IMR-90 (cell line): Measurements from ENCODE around the gene FAM20A. TPM values are rescaled to one million over a fixed set of nuclear protein-coding genes. Genes with fewer than 3 reads are reported as not detected.

Source experiments
- ATAC-seq: fragments of 200-7000 bp; cut with Tn5 transposase; 2 replicates; pipeline ENCODE4 v1.9.1; 2020; ENCODE audit warnings: low read depth, mild to moderate bottlenecking, moderate library complexity
- BruUV-seq: library from RNA; stranded (reverse); fragments of 400-500 nt; replicated peaks from 2 replicates; lab custom pipeline; 2021; lab: Mats Ljungman, UMichigan
- CTCF ChIA-PET: fragments of 300-600 bp; formaldehyde crosslinking; extraction: SDS; loops from one replicate; lab custom pipeline; 2021; ENCODE audit warnings: antibody characterized with exemption; lab: Yijun Ruan, JAX
- POLR2A ChIA-PET: fragments of 300-600 bp; sonication (Branson Sonifier 250); formaldehyde crosslinking; loops from one replicate; lab custom pipeline; 2022; ENCODE audit warnings: antibody characterized with exemption; ENCODE audit not compliant: unreplicated experiment; lab: Charles Lee
- DNase-seq: peaks from one replicate; pipeline ENCODE4 v3.0.0; 2013
- H2AFZ ChIP-seq: replicated peaks from 2 replicates; pipeline ENCODE3; 2013; ENCODE audit warnings: low read length, mild to moderate bottlenecking; ENCODE audit not compliant: poor library complexity
- H2AK5ac ChIP-seq: 2 replicates; pipeline ENCODE4 v1.6.1; 2013; ENCODE audit warnings: low read depth, low read length, inconsistent platforms
- H2AK9ac ChIP-seq: replicated peaks from 2 replicates; pipeline ENCODE3; 2013; ENCODE audit warnings: mild to moderate bottlenecking, low read depth, low read length, moderate library complexity; ENCODE audit not compliant: poor library complexity
- H2BK120ac ChIP-seq: 2 replicates; pipeline ENCODE4 v1.6.1; 2013; ENCODE audit warnings: low read depth, low read length, inconsistent platforms
- H2BK15ac ChIP-seq: 3 replicates; pipeline ENCODE4 v1.6.1; 2013; ENCODE audit warnings: low read depth, low read length, inconsistent platforms
- H2BK20ac ChIP-seq: 2 replicates; pipeline ENCODE4 v1.6.1; 2013; ENCODE audit warnings: low read depth, mild to moderate bottlenecking, inconsistent platforms, low read length, moderate library complexity
- H2BK5ac ChIP-seq: 2 replicates; pipeline ENCODE4 v1.6.1; 2013; ENCODE audit warnings: mild to moderate bottlenecking, low read depth, low read length, inconsistent platforms; ENCODE audit not compliant: poor library complexity, severe bottlenecking
- H3K14ac ChIP-seq: replicated peaks from 2 replicates; pipeline ENCODE4 v1.6.1; 2013; ENCODE audit warnings: low read depth, low read length, inconsistent platforms
- H3K18ac ChIP-seq: 2 replicates; pipeline ENCODE4 v1.6.1; 2013; ENCODE audit warnings: low read depth, low read length, control low read depth
- H3K23ac ChIP-seq: 2 replicates; pipeline ENCODE4 v1.6.1; 2013; ENCODE audit warnings: low read depth, low read length, inconsistent platforms
- H3K27ac ChIP-seq: 2 replicates; pipeline ENCODE4 v1.5.1; 2013; ENCODE audit warnings: mild to moderate bottlenecking, control low read depth, low read length; ENCODE audit not compliant: insufficient read depth
- H3K27me3 ChIP-seq: 2 replicates; pipeline ENCODE4 v1.6.1; 2013; ENCODE audit warnings: low read length; ENCODE audit not compliant: control insufficient read depth, insufficient read depth
- H3K36me3 ChIP-seq: 2 replicates; pipeline ENCODE4 v1.6.1; 2013; ENCODE audit warnings: low read length, mixed read lengths; ENCODE audit not compliant: control insufficient read depth, insufficient read depth
- H3K4ac ChIP-seq: 2 replicates; pipeline ENCODE4 v1.6.1; 2013; ENCODE audit warnings: low read depth, low read length, inconsistent platforms
- H3K4me1 ChIP-seq: 2 replicates; pipeline ENCODE4 v1.6.1; 2013; ENCODE audit warnings: low read length, mixed read lengths; ENCODE audit not compliant: control insufficient read depth, insufficient read depth
- H3K4me2 ChIP-seq: 2 replicates; pipeline ENCODE4 v1.6.1; 2013; ENCODE audit warnings: low read depth, mild to moderate bottlenecking, control low read depth, low read length, moderate library complexity
- H3K4me3 ChIP-seq: 2 replicates; pipeline ENCODE4 v1.5.1; 2013; ENCODE audit warnings: low read depth, mild to moderate bottlenecking, control low read depth, low read length, moderate library complexity; ENCODE audit not compliant: insufficient read depth
- H3K56ac ChIP-seq: 2 replicates; pipeline ENCODE4 v1.6.1; 2013; ENCODE audit warnings: low read length, inconsistent platforms; ENCODE audit not compliant: insufficient read depth; ENCODE audit errors: extremely low read depth
- H3K79me1 ChIP-seq, 2 experiments: 2 replicates each; pipeline ENCODE4 v1.6.1; 2013; ENCODE audit warnings: low read length in 2 of 2, inconsistent platforms in 1 of 2, low read depth in 1 of 2
- H3K9ac ChIP-seq: 2 replicates; pipeline ENCODE4 v1.6.1; 2013; ENCODE audit warnings: low read depth, low read length, control low read depth
- H3K9me1 ChIP-seq: 2 replicates; pipeline ENCODE4 v1.6.1; 2013; ENCODE audit warnings: low read length, inconsistent platforms; ENCODE audit not compliant: insufficient read depth
- H3K9me3 ChIP-seq: 2 replicates; pipeline ENCODE4 v1.6.1; 2013; ENCODE audit warnings: low read length; ENCODE audit not compliant: control insufficient read depth, insufficient read depth
- H4K20me1 ChIP-seq: 2 replicates; pipeline ENCODE4 v1.6.1; 2013; ENCODE audit warnings: low read length, inconsistent platforms; ENCODE audit not compliant: insufficient read depth
- H4K5ac ChIP-seq: 2 replicates; pipeline ENCODE4 v1.6.1; 2013; ENCODE audit warnings: mild to moderate bottlenecking, low read depth, low read length, control low read depth
- H4K8ac ChIP-seq, 2 experiments: 2 replicates each; pipeline ENCODE4 v1.6.1; 2013; ENCODE audit warnings: low read depth in 2 of 2, low read length in 2 of 2, control low read depth in 1 of 2, inconsistent platforms in 1 of 2
- H4K91ac ChIP-seq: 2 replicates; pipeline ENCODE4 v1.6.1; 2013; ENCODE audit warnings: low read depth, low read length, inconsistent platforms; ENCODE audit not compliant: insufficient read depth
- MAZ ChIP-seq: IDR thresholded peaks from 2 replicates; pipeline ENCODE4 v1.6.1; 2012; ENCODE audit warnings: low read depth, mild to moderate bottlenecking, low read length, improper control_type of control experiment, moderate library complexity, borderline replicate concordance
- MXI1 ChIP-seq: IDR thresholded peaks from 2 replicates; pipeline ENCODE4 v1.6.1; 2012; ENCODE audit warnings: low read depth, mild to moderate bottlenecking, low read length, moderate library complexity, borderline replicate concordance
- NFE2L2 ChIP-seq: fragments of 150-350 bp; IDR thresholded peaks from 2 replicates; pipeline ENCODE4 v1.6.1; 2016; ENCODE audit warnings: low read depth, mild to moderate bottlenecking, low read length
- RAD21 ChIP-seq: IDR thresholded peaks from 2 replicates; pipeline ENCODE4 v1.6.1; 2012; ENCODE audit warnings: low read length, improper control_type of control experiment
- SMC3 ChIP-seq: fragments of 150-350 bp; IDR thresholded peaks from 2 replicates; pipeline ENCODE4 v1.6.1; 2016; ENCODE audit warnings: low read depth, mild to moderate bottlenecking, antibody characterized with exemption, low read length, moderate library complexity
- WGBS, 2 experiments: methylation state at CpG; one replicate each; pipeline versions ENCODE4 v1.1.5 to v1.1.7; 2013; ENCODE audit warnings: missing lambda C conversion rate in 2 of 2; ENCODE audit not compliant: insufficient read length in 1 of 2; ENCODE audit errors: extremely low coverage in 2 of 2; 5-methylcytosine and 5-hydroxymethylcytosine counted together
- dilution Hi-C: fragments of 300-500 bp; cut with HindIII; formaldehyde crosslinking; loops from one replicate; pipeline ENCODE4 v1.14.3; 2018; ENCODE audit warnings: low sequenced_read_pairs; ENCODE audit not compliant: unreplicated experiment
- in situ Hi-C: fragments of 300-500 bp; cut with MboI; formaldehyde crosslinking; loops from 3 replicates; pipeline ENCODE4 v1.14.3; 2019; ENCODE audit warnings: low sequenced_read_pairs, inconsistent platforms, mixed read lengths
- intact Hi-C: fragments of 100-400 bp; cut with micrococcal nuclease; formaldehyde crosslinking; loops from 2 replicates; pipeline ENCODE4 v1.10.0; 2022
- polyA plus RNA-seq, 3 experiments: library from polyadenylated mRNA; depleted of rRNA; stranded (reverse); fragments of >200 nt; gene quantifications; 2 replicates each; pipeline ENCODE4 v1.2.3, GENCODE V29; 2012; ENCODE audit warnings: low replicate concordance in 1 of 3
- total RNA-seq: library from RNA; depleted of rRNA; stranded (reverse); fragments of >200 nt; gene quantifications from 2 replicates; pipeline ENCODE4 v1.2.3, GENCODE V29; 2012
- TF ChIP-seq, protein P1 (sequence below): fragments of 150-350 bp; IDR thresholded peaks from 2 replicates; pipeline ENCODE4 v1.6.1; 2016; ENCODE audit warnings: low read depth, mild to moderate bottlenecking, low read length, moderate library complexity, borderline replicate concordance

The FAM20A gene
- total and polyA plus RNA-seq, 2 of the 4 experiments (the other 2 are of a cell fraction) = not detected

DNA sequence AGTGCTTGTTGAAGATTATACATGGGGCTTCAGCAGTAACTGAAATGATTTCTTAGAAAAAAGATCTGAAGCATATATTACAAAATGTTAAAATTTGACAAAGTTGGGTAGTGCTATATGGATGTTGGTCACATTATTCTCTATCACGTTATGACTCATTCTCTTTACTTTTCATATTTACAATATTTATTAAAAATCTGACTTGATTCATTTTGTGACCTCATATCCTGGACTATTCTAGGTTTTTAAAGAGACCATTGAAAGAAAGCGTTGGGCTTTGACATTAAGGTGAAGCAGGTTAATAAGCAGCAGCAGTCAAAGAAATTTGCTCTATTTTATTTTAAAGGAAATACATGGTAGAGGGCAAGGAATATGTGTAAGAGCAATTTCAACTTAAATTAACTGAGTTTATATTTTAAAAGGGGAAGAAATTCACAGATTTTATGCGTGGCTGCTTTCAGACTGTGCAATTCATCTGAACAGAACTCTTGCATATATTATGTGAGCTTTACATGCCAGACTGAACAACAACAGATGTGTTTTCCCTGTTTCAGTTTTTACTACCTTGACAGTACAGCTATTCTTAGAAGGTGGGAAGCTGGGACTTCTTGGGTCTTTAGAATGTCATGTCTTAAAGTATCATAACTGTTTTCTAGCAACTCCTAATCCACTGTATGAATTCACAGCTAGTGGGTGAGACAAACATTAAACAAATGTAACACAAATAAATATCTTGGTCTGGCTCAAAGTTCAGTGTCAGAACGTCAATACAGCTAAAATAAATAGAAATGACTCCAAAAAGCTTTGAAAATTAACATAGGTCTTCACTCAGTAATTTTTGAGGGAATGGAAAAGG is 10.4 kb upstream of the FAM20A start (continued):
- no peak for TF ChIP-seq RAD21

DNA sequence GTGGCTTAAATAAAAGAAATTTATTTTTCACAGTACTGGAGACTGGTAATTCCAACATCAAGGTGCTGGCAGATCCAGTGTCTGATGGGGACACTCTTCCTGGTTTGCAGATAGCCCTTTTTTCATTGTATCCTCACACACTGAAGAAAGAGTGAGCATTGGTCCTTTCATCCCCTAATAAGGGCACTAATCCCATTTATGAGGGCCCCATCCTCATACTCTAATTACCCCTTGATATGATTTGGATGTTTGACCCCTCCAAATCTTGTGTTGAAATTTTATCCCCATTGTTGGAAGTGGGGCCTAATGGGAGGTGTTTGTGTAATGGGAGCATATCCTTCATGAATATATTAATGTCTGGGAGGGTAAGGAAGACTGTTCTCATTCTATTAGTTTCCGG is 9.4 kb upstream of the FAM20A start:
- no peaks in the 10 kb centered on the region for H3K4me1 ChIP-seq
- no peak overlapping the region for H4K91ac ChIP-seq
- no peak overlapping the region for H3K27ac ChIP-seq
- intact Hi-C loops = loop anchor here (5.0 to 10.0 kb wide), 2 partner anchors 78 to 144 kb away; no protein-coding TSS in a partner anchor
- ATAC-seq = no peak
- H3K4ac ChIP-seq = no peak overlapping the region
- no peak overlapping the region for H2BK120ac ChIP-seq
- H2BK15ac ChIP-seq = no peak overlapping the region
- POLR2A ChIA-PET = no interaction called here
- no TSS peak for BruUV-seq
- H3K4me3 ChIP-seq = no peak overlapping the region
- no peak overlapping the region for H2BK5ac ChIP-seq
- H3K36me3 ChIP-seq = no peaks in the 10 kb centered on the region
- no CpG with 5 or more reads among the region's 1 CpG for WGBS, 2 experiments
- H3K56ac ChIP-seq = no peak overlapping the region
- no peak overlapping the region for H3K18ac ChIP-seq
- H4K20me1 ChIP-seq = no peaks in the 10 kb centered on the region
- H3K4me2 ChIP-seq = no peak overlapping the region
- dilution Hi-C loops = no loop called here
- no peak overlapping the region for H3K9ac ChIP-seq
- H2AK5ac ChIP-seq = no peak overlapping the region
- H4K8ac ChIP-seq = no peak overlapping the region
- TF ChIP-seq MXI1 (no peak), NFE2L2 (no peak), MAZ (no peak), SMC3 (no peak), RAD21 (no peak)
- TF ChIP-seq, protein P1, sequence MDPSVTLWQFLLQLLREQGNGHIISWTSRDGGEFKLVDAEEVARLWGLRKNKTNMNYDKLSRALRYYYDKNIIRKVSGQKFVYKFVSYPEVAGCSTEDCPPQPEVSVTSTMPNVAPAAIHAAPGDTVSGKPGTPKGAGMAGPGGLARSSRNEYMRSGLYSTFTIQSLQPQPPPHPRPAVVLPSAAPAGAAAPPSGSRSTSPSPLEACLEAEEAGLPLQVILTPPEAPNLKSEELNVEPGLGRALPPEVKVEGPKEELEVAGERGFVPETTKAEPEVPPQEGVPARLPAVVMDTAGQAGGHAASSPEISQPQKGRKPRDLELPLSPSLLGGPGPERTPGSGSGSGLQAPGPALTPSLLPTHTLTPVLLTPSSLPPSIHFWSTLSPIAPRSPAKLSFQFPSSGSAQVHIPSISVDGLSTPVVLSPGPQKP = no peak
- H4K5ac ChIP-seq = no peak overlapping the region
- H3K9me3 ChIP-seq = no peaks in the 10 kb centered on the region; the same call in 1 of the 2 replicates
- H3K79me1 ChIP-seq = no peaks in the 10 kb centered on the region
- no peaks in the 10 kb centered on the region for H3K27me3 ChIP-seq
- CTCF ChIA-PET = no interaction called here
- H3K23ac ChIP-seq = no peak overlapping the region
- no peaks in the 10 kb centered on the region for H3K9me1 ChIP-seq
- H3K14ac ChIP-seq = no peak overlapping the region
- in situ Hi-C loops = no loop called here
- H2BK20ac ChIP-seq = no peak overlapping the region
- no peak overlapping the region for H2AK9ac ChIP-seq
- no peak for DNase-seq
- no peak overlapping the region for H2AFZ ChIP-seq
